ENCODE data around the gene ITM2C.

- TF ChIP-seq CTCF (IDR thresholded peaks at IDR 0.05) (no peak), EZH2 (IDR thresholded peaks at IDR 0.05; ENCODE audit: borderline replicate concordance, insufficient read depth, low read depth, low read length, poor library complexity, severe bottlenecking) (no peak)
Measured at GRCh38 chr2:230905448-230906421, 41.0 kb downstream of the ITM2C start.
